ENCODE measurements around the gene CD83. TPM values are rescaled to one million over a fixed set of nuclear protein-coding genes. Genes with fewer than 3 reads are reported as not detected.
"Not testable (repeated sequence)": the region's sequence is repeated elsewhere in the genome, so short reads cannot be mapped to it uniquely, and the experiment has no call there.

Gene CD83
- total and polyA plus RNA-seq, 4 donors, result 14.5 to 31.1 (median 25.1) TPM

DNA sequence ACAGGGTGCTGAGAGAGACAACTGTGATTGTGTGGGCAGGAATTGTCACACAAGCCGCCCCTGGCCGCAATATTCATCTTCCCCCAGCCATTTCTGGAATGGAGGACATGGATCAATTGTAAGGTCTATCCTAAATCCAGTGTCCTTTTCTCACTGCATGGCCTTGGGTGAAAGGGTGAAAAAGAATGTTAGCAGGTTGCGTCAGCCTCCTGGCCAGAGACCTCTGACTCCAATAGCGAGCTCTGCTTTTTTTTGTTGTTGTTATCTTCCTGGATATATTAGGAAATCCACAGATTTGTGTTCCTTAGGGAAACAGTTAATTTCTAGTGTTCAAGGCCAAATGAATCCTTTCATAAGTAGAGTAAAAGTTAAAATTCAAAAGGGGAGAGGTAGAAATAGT, 47.1 kb upstream of the CD83 start:
- H3K4me1 ChIP-seq (ENCODE audit: control insufficient read depth in 5 of 5, insufficient read depth in 5 of 5, low read length in 5 of 5), result peaks cover 0 to 4% (median 3%) of the 10 kb centered on the region in 5 donors
- H3K9ac ChIP-seq (ENCODE audit: insufficient read depth in 1 of 2, low read length in 2 of 2), result no peak overlapping the region
- TF ChIP-seq, protein P1, sequence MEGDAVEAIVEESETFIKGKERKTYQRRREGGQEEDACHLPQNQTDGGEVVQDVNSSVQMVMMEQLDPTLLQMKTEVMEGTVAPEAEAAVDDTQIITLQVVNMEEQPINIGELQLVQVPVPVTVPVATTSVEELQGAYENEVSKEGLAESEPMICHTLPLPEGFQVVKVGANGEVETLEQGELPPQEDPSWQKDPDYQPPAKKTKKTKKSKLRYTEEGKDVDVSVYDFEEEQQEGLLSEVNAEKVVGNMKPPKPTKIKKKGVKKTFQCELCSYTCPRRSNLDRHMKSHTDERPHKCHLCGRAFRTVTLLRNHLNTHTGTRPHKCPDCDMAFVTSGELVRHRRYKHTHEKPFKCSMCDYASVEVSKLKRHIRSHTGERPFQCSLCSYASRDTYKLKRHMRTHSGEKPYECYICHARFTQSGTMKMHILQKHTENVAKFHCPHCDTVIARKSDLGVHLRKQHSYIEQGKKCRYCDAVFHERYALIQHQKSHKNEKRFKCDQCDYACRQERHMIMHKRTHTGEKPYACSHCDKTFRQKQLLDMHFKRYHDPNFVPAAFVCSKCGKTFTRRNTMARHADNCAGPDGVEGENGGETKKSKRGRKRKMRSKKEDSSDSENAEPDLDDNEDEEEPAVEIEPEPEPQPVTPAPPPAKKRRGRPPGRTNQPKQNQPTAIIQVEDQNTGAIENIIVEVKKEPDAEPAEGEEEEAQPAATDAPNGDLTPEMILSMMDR (IDR thresholded peaks at IDR 0.05; ENCODE audit: control extremely low read depth, extremely low read depth), result no peak
- no peak for DNase-seq
- ATAC-seq (ENCODE audit: insufficient read depth, low FRiP score), result no peak
- no peak overlapping the region for H3K4me3 ChIP-seq
- 95 to 96% methylated on average over 4 of the region's 4 CpGs for WGBS, 2 donors
- H3K36me3 ChIP-seq (ENCODE audit: control insufficient read depth in 4 of 4, insufficient read depth in 4 of 4, low read length in 4 of 4), result no peaks in the 10 kb centered on the region
- H3K9me3 ChIP-seq (ENCODE audit: control insufficient read depth in 4 of 4, insufficient read depth in 3 of 4, low read length in 3 of 4), result no peaks in the 10 kb centered on the region
- no peak overlapping the region for H3K27ac ChIP-seq (ENCODE audit: low read depth in 1 of 2, low read length in 1 of 2)
- H3K27me3 ChIP-seq (ENCODE audit: control insufficient read depth in 3 of 3, insufficient read depth in 3 of 3, low read length in 2 of 3), result no peaks in the 10 kb centered on the region

DNA sequence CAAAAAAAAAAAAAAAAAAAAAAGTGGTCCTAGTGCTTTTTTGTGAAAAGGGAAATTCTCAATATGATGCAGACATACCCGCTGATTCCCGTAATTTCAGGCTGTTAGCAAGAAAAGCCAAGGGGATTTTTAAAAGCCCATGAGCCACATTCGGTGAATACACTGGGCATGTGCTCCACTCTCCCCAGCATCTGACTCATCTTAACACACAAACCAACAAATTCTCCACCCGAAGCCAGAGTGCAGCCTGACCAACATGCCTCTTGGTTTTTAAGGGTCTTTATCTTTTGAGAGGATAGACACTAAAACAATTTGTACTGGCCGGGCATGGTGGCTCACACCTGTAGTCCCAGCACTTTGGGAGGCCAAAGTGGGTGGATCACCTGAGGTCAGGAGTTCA, 45.5 kb upstream of the CD83 start:
- Histone ChIP-seq H3K9ac (ENCODE audit: insufficient read depth in 1 of 2, low read length in 2 of 2) (no peak overlapping the region), H3K9me3 (ENCODE audit: control insufficient read depth in 4 of 4, insufficient read depth in 3 of 4, low read length in 3 of 4) (no peaks in the 10 kb centered on the region), H3K36me3 (ENCODE audit: control insufficient read depth in 4 of 4, insufficient read depth in 4 of 4, low read length in 4 of 4) (no peaks in the 10 kb centered on the region), H3K27ac (ENCODE audit: low read depth in 1 of 2, low read length in 1 of 2) (no peak overlapping the region), H3K27me3 (ENCODE audit: control insufficient read depth in 3 of 3, insufficient read depth in 3 of 3, low read length in 2 of 3) (no peaks in the 10 kb centered on the region), H3K4me1 (ENCODE audit: control insufficient read depth in 5 of 5, insufficient read depth in 5 of 5, low read length in 5 of 5) (peaks cover 0 to 4% (median 3%) of the 10 kb centered on the region in 5 donors), H3K4me3 (no peak overlapping the region)
- 82 to 88% methylated on average over 5 of the region's 5 CpGs for WGBS, 2 donors
- DNase-seq (no peak), ATAC-seq (ENCODE audit: insufficient read depth, low FRiP score) (no peak)
- TF ChIP-seq, protein P1 (IDR thresholded peaks at IDR 0.05; ENCODE audit: control extremely low read depth, extremely low read depth), result no peak

DNA sequence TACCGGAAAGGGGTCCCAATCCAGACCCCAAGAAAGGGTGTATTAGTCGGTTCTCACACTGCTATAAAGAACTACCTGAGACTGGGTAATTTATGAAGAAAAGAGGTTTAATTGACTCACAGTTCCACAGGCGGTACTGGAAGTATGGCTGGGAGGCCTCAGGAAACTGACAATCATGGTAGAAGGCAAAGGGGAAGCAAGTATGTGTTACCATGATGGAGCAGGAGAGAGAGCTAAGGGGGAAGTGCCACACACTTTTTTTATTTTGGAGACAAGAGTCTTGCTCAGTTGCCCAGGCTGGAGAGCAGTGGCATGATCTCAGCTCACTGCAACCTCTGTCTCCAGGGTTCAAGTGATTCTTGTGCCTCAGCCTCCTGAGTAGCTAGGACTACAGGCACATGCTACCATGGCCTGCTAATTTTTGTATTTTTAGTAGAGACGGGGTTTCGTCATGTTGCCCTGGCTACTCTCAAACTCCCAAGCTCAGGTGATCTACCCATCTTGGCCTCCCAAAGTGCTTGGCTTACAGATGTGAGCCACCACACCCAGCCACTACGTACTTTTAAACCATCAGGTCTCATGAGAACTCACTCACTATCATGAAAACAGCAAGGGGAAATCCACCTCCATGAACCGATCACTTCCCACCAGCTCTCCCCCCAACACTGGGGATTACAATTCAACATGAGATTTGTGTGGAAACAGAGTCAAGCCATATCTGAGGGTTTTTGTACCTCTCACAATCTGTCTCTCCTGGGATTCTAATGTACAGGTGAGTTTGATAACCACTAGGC, 43.8 kb upstream of the CD83 start:
- H3K4me3 ChIP-seq; H3K27ac ChIP-seq (ENCODE audit: low read depth in 1 of 2, low read length in 1 of 2); ATAC-seq (ENCODE audit: insufficient read depth, low FRiP score); H3K36me3 ChIP-seq (ENCODE audit: control insufficient read depth in 4 of 4, insufficient read depth in 4 of 4, low read length in 4 of 4); H3K27me3 ChIP-seq (ENCODE audit: control insufficient read depth in 3 of 3, insufficient read depth in 3 of 3, low read length in 2 of 3); DNase-seq; H3K4me1 ChIP-seq (ENCODE audit: control insufficient read depth in 5 of 5, insufficient read depth in 5 of 5, low read length in 5 of 5); H3K9ac ChIP-seq (ENCODE audit: insufficient read depth in 1 of 2, low read length in 2 of 2); H3K9me3 ChIP-seq (ENCODE audit: control insufficient read depth in 4 of 4, insufficient read depth in 3 of 4, low read length in 3 of 4): not testable (repeated sequence)
- 89 to 96% methylated on average over 7 of the region's 7 CpGs for WGBS, 2 donors

DNA sequence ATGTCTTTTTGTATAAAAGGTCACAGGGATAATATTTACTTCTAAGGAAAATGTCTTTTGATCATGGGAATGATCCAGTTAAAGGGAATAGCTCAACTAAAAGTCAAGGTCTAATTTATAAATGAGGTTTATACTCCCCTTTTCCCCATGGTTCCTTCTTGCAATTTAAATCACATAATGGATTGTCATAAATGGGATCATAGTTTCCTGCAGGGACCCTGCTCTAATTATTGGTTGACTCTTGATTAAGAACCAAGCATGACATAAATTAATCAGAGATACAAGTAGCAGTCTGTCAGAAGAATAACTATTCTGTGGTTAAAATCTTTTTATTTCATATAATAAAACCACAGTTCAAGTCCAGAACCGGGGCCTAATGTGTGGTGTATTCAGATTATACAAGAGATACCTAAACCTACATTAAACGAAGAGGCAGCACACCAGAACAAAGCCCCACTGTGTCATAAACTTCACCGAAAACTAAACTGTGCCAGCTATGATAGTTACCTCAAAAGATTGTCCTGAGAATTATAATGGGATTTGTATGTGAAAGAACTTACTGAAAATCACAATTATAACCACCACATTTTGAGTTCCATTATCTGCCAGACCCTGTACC, 43.0 kb upstream of the CD83 start:
- ATAC-seq (ENCODE audit: insufficient read depth, low FRiP score), result no peak
- Histone ChIP-seq H3K36me3 (ENCODE audit: control insufficient read depth in 4 of 4, insufficient read depth in 4 of 4, low read length in 4 of 4) (no peaks in the 10 kb centered on the region), H3K27ac (ENCODE audit: low read depth in 1 of 2, low read length in 1 of 2) (no peak overlapping the region), H3K27me3 (ENCODE audit: control insufficient read depth in 3 of 3, insufficient read depth in 3 of 3, low read length in 2 of 3) (no peaks in the 10 kb centered on the region), H3K9ac (ENCODE audit: insufficient read depth in 1 of 2, low read length in 2 of 2) (peak overlapping the region in 1 of 2 donors; percentile 85), H3K9me3 (ENCODE audit: control insufficient read depth in 4 of 4, insufficient read depth in 3 of 4, low read length in 3 of 4) (no peaks in the 10 kb centered on the region), H3K4me3 (no peak overlapping the region), H3K4me1 (ENCODE audit: control insufficient read depth in 5 of 5, insufficient read depth in 5 of 5, low read length in 5 of 5) (peaks cover 0 to 4% (median 3%) of the 10 kb centered on the region in 5 donors)
- TF ChIP-seq, protein P1 (IDR thresholded peaks at IDR 0.05; ENCODE audit: control extremely low read depth, extremely low read depth), result no peak
- no peak for DNase-seq
- WGBS, 2 donors, result 64 to 74% methylated on average over 3 of the region's 3 CpGs

Measured in lung (tissue), 12 donors.